ENCODE data around the gene NBR1.
"Not testable (repeated sequence)": the region's sequence is repeated elsewhere in the genome, so short reads cannot be mapped to it uniquely, and the experiment has no call there.

NBR1 gene

DNA sequence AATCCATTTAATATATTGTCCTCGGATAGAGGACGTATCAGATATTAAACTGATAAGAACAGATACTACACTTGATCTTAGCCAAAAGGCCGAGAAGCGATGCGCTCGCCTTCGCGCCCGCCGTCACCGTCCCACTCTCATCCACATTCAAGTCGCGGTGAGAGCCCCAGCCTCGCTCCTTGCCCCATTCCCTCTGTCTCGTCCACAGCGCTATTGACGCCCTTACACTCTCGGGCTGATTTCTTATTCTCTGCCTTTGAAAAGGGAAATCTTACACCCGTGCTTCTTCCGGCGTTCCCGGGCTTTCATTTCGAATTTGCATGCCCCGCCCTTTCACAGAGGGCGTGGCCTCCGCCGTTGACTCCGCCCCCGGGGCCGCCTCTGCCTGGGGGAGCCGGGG lies 62.9 kb downstream of the NBR1 start, which contains the start of gene RNU2-1:
TSS of gene RNU2-1 (minus strand) at position 101 of the 400 bp plus-strand sequence.
- H3K27ac ChIP-seq (ENCODE audit: low read depth, low read length); H3K9ac ChIP-seq (ENCODE audit: low read depth, low read length): not testable (repeated sequence)
- no CpG with 5 or more reads among the region's 31 CpGs for WGBS

GRCh38 chr17:43239597-43239996 lies 68.6 kb downstream of the NBR1 start:
- H3K36me3 ChIP-seq (ENCODE audit: insufficient read depth, low read length); H3K9ac ChIP-seq (ENCODE audit: low read depth, low read length); H3K9me3 ChIP-seq (ENCODE audit: insufficient read depth, low read depth, low read length); H3K4me3 ChIP-seq (ENCODE audit: low read length); H3K27ac ChIP-seq (ENCODE audit: low read depth, low read length); H3K4me1 ChIP-seq (ENCODE audit: insufficient read depth, low read length); H3K27me3 ChIP-seq (ENCODE audit: insufficient read depth, low read length): not testable (repeated sequence)
- WGBS = no CpG with 5 or more reads among the region's 26 CpGs

More for the DNA sequence above, 62.9 kb downstream of the NBR1 start, which contains the start of gene RNU2-1:
- not testable (repeated sequence) for H3K9me3 ChIP-seq (ENCODE audit: insufficient read depth, low read depth, low read length); H3K36me3 ChIP-seq (ENCODE audit: insufficient read depth, low read length); H3K4me3 ChIP-seq (ENCODE audit: low read length); H3K27me3 ChIP-seq (ENCODE audit: insufficient read depth, low read length); H3K4me1 ChIP-seq (ENCODE audit: insufficient read depth, low read length)

- not testable (repeated sequence) for H3K4me1 ChIP-seq (ENCODE audit: insufficient read depth, low read length); H3K27me3 ChIP-seq (ENCODE audit: insufficient read depth, low read length); H3K4me3 ChIP-seq (ENCODE audit: low read length); H3K36me3 ChIP-seq (ENCODE audit: insufficient read depth, low read length); H3K9me3 ChIP-seq (ENCODE audit: insufficient read depth, low read depth, low read length); H3K9ac ChIP-seq (ENCODE audit: low read depth, low read length); H3K27ac ChIP-seq (ENCODE audit: low read depth, low read length)
- WGBS = no CpG with 5 or more reads among the region's 34 CpGs
These were observed 69.8 kb downstream of the NBR1 start for GRCh38 chr17:43240596-43241352.

DNA sequence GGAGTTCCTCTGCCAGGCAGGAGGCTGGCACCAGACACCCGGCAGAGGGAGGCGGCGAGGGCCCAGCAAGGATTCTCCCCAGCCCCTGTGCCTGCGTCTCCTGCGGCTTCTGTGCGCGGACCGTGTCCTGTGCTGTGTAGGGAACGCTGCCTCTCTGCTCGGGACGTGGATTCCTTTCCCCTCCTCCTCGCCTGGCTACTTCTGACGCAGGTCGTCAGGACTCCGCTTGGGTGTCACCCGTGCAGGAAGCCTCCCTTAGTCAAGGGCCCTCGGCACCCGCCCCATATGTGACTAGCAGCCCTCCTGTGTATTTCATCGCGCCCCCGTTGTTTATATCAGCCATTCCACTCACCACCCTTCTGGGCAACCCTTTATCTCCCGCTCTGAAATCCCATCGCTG lies 75.4 kb downstream of the NBR1 start:
- H3K36me3 ChIP-seq (ENCODE audit: insufficient read depth, low read length); H3K27ac ChIP-seq (ENCODE audit: low read depth, low read length); H3K4me1 ChIP-seq (ENCODE audit: insufficient read depth, low read length); H3K27me3 ChIP-seq (ENCODE audit: insufficient read depth, low read length); H3K9me3 ChIP-seq (ENCODE audit: insufficient read depth, low read depth, low read length); H3K9ac ChIP-seq (ENCODE audit: low read depth, low read length); H3K4me3 ChIP-seq (ENCODE audit: low read length): not testable (repeated sequence)
- WGBS = 61% methylated on average over 9 of the region's 23 CpGs

Data from HUES64 (cell line).